MM.1S (cell line): ENCODE measurements around the gene ALS2.
"Not testable (repeated sequence)": the region's sequence is repeated elsewhere in the genome, so short reads cannot be mapped to it uniquely, and the experiment has no call there.

ENCODE experiments used
- DNase-seq: peaks from one replicate; pipeline ENCODE4 v3.0.0-alpha.2; 2015
- H2AFZ ChIP-seq: fragments of 300-600 bp; sonication (generic); 2 replicates; pipeline ENCODE4 v1.6.0; 2016; ENCODE audit warnings: antibody characterized with exemption, low read length
- H3F3A ChIP-seq: fragments of 300-600 bp; sonication (generic); 2 replicates; pipeline ENCODE4 v1.6.1; 2016; ENCODE audit warnings: mild to moderate bottlenecking, antibody characterized with exemption, low read length, moderate library complexity, mixed read lengths; ENCODE audit not compliant: insufficient read depth
- H3K27ac ChIP-seq: fragments of 300-600 bp; sonication (generic); 2 replicates; pipeline ENCODE4 v1.5.1; 2016; ENCODE audit warnings: mild to moderate bottlenecking, low read length
- H3K27me3 ChIP-seq: fragments of 300-600 bp; sonication (generic); replicated peaks from 2 replicates; pipeline ENCODE4 v1.6.0; 2016; ENCODE audit warnings: low read length; ENCODE audit not compliant: insufficient read depth
- H3K36me3 ChIP-seq: fragments of 300-600 bp; sonication (generic); replicated peaks from 2 replicates; pipeline ENCODE4 v1.6.1; 2016; ENCODE audit warnings: mild to moderate bottlenecking, low read length, mixed read lengths; ENCODE audit not compliant: insufficient read depth
- H3K4me1 ChIP-seq: fragments of 300-600 bp; sonication (generic); 2 replicates; pipeline ENCODE4 v1.6.1; 2016; ENCODE audit warnings: low read length, mixed read lengths
- H3K4me2 ChIP-seq: fragments of 300-600 bp; sonication (generic); 2 replicates; pipeline ENCODE4 v1.6.0; 2016; ENCODE audit warnings: low read depth, low read length
- H3K4me3 ChIP-seq: fragments of 300-600 bp; sonication (generic); 2 replicates; pipeline ENCODE4 v1.5.1; 2016; ENCODE audit warnings: low read length, mixed read lengths
- H3K79me2 ChIP-seq: fragments of 300-600 bp; sonication (generic); 2 replicates; pipeline ENCODE4 v1.6.1; 2016; ENCODE audit warnings: mixed run types, low read length, mixed read lengths
- H3K9ac ChIP-seq: fragments of 300-600 bp; sonication (generic); 2 replicates; pipeline ENCODE4 v1.6.1; 2016; ENCODE audit warnings: low read length, mixed read lengths
- H3K9me2 ChIP-seq: fragments of 300-600 bp; sonication (generic); replicated peaks from 2 replicates; pipeline ENCODE4 v1.6.1; 2016; ENCODE audit warnings: mild to moderate bottlenecking, low read length, mixed read lengths; ENCODE audit not compliant: insufficient read depth
- H3K9me3 ChIP-seq: fragments of 300-600 bp; sonication (generic); replicated peaks from 2 replicates; pipeline ENCODE4 v1.6.1; 2016; ENCODE audit warnings: mild to moderate bottlenecking, low read length, mixed read lengths; ENCODE audit not compliant: insufficient read depth
- H4K20me1 ChIP-seq: fragments of 300-600 bp; sonication (generic); 2 replicates; pipeline ENCODE4 v1.6.1; 2016; ENCODE audit warnings: mild to moderate bottlenecking, low read length, moderate library complexity, mixed read lengths; ENCODE audit not compliant: insufficient read depth
- EZH2 ChIP-seq: fragments of 300-600 bp; sonication (generic); optimal IDR thresholded peaks from 2 replicates; pipeline ENCODE3; 2017; ENCODE audit warnings: low read depth, mild to moderate bottlenecking, antibody characterized with exemption, low read length, mixed read lengths
- EZH2phosphoT487 ChIP-seq: fragments of 300-600 bp; sonication (generic); IDR thresholded peaks from 2 replicates; pipeline ENCODE4 v1.6.1; 2018; ENCODE audit warnings: antibody characterized with exemption, low read length
- TF ChIP-seq, protein P1 (sequence below): fragments of 300-600 bp; sonication (generic); IDR thresholded peaks from 2 replicates; pipeline ENCODE4 v1.5.1; 2016; ENCODE audit warnings: antibody characterized with exemption, low read length, mixed read lengths

The ALS2 gene

GRCh38 chr2:201769666-201770373, 10.9 kb downstream of the ALS2 start:
- Histone ChIP-seq H3K79me2 (peaks cover 14% of the 10 kb centered on the region), H3K36me3 (no peaks in the 10 kb centered on the region), H4K20me1 (no peaks in the 10 kb centered on the region), H3K9ac (no peak overlapping the region), H3K27me3 (no peaks in the 10 kb centered on the region), H3K9me2 (no peaks in the 10 kb centered on the region), H3K27ac (no peak overlapping the region), H3K4me2 (no peak overlapping the region), H3K4me3 (no peak overlapping the region), H3K4me1 (no peaks in the 10 kb centered on the region), H3F3A (no peaks in the 10 kb centered on the region), H3K9me3 (no peaks in the 10 kb centered on the region), H2AFZ (no peak overlapping the region)
- DNase-seq, result no peak
- TF ChIP-seq, protein P1, sequence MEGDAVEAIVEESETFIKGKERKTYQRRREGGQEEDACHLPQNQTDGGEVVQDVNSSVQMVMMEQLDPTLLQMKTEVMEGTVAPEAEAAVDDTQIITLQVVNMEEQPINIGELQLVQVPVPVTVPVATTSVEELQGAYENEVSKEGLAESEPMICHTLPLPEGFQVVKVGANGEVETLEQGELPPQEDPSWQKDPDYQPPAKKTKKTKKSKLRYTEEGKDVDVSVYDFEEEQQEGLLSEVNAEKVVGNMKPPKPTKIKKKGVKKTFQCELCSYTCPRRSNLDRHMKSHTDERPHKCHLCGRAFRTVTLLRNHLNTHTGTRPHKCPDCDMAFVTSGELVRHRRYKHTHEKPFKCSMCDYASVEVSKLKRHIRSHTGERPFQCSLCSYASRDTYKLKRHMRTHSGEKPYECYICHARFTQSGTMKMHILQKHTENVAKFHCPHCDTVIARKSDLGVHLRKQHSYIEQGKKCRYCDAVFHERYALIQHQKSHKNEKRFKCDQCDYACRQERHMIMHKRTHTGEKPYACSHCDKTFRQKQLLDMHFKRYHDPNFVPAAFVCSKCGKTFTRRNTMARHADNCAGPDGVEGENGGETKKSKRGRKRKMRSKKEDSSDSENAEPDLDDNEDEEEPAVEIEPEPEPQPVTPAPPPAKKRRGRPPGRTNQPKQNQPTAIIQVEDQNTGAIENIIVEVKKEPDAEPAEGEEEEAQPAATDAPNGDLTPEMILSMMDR, result no peak

DNA sequence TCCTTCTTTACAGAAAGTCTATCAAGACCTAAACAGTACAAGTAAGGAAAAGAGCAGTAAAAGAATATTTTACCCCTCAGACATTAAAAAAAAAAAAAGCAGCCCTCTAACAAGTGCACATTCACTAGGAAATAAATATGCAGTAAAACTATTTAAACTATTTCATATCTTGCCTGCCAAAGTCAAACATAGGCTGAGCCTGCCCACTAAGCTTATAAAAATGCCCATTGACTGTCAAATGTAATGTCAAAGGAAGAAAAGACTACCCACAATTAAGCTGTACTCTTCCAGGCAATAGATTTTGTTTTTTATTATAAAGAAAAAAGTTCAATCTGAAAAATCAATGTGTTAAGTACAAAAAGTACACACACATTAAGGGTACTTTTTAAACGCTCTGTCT, 11.8 kb downstream of the ALS2 start:
- H3F3A ChIP-seq, result no peaks in the 10 kb centered on the region
- no peak overlapping the region for H3K27ac ChIP-seq
- no peaks in the 10 kb centered on the region for H4K20me1 ChIP-seq
- no peaks in the 10 kb centered on the region for H3K9me3 ChIP-seq
- H3K4me2 ChIP-seq, result no peak overlapping the region
- H3K79me2 ChIP-seq, result peaks cover 8% of the 10 kb centered on the region
- H2AFZ ChIP-seq, result no peak overlapping the region
- no peaks in the 10 kb centered on the region for H3K4me1 ChIP-seq
- H3K9me2 ChIP-seq, result no peaks in the 10 kb centered on the region
- no peak for DNase-seq
- H3K27me3 ChIP-seq, result no peaks in the 10 kb centered on the region
- no peak overlapping the region for H3K4me3 ChIP-seq
- H3K9ac ChIP-seq, result no peak overlapping the region
- no peaks in the 10 kb centered on the region for H3K36me3 ChIP-seq
- no peak for TF ChIP-seq EZH2
- TF ChIP-seq, protein P1, result no peak
- no peak for TF ChIP-seq EZH2phosphoT487

- no peaks in the 10 kb centered on the region for H4K20me1 ChIP-seq
- no peaks in the 10 kb centered on the region for H3K27me3 ChIP-seq
- H3K36me3 ChIP-seq, result no peaks in the 10 kb centered on the region
- H3K27ac ChIP-seq, result no peak overlapping the region
- H3K9me3 ChIP-seq, result no peaks in the 10 kb centered on the region
- H3K4me1 ChIP-seq, result peaks cover 14% of the 10 kb centered on the region
- H3K9me2 ChIP-seq, result no peaks in the 10 kb centered on the region
- no peak overlapping the region for H3K9ac ChIP-seq
- peaks cover 10% of the 10 kb centered on the region for H3F3A ChIP-seq
- TF ChIP-seq EZH2 (no peak), EZH2phosphoT487 (no peak)
- TF ChIP-seq, protein P1, result no peak
- H3K4me3 ChIP-seq, result no peak overlapping the region
- no peak for DNase-seq
- H2AFZ ChIP-seq, result no peak overlapping the region
- H3K4me2 ChIP-seq, result no peak overlapping the region
- peaks cover 7% of the 10 kb centered on the region; the same call in 1 of the 2 replicates for H3K79me2 ChIP-seq
These were observed 14.9 kb downstream of the ALS2 start for GRCh38 chr2:201765799-201766198.

GRCh38 chr2:201764469-201764868, 16.3 kb downstream of the ALS2 start:
- not testable (repeated sequence) for DNase-seq, H3K27ac ChIP-seq, H3K9ac ChIP-seq, H3K79me2 ChIP-seq, H3K9me2 ChIP-seq, H3K36me3 ChIP-seq, H3K27me3 ChIP-seq, H3K4me3 ChIP-seq, H3K4me2 ChIP-seq, H4K20me1 ChIP-seq, H2AFZ ChIP-seq, H3K9me3 ChIP-seq
- peaks cover 22% of the 10 kb centered on the region for H3K4me1 ChIP-seq
- peaks cover 24% of the 10 kb centered on the region for H3F3A ChIP-seq
